Chondrocyte (in vitro differentiated cells): ENCODE data around the gene MYL7. TPM values are rescaled to one million over a fixed set of nuclear protein-coding genes. Genes with fewer than 3 reads are reported as not detected.
"Not testable (repeated sequence)": the region's sequence is repeated elsewhere in the genome, so short reads cannot be mapped to it uniquely, and the experiment has no call there.

Experiments
- DNase-seq: peaks from one replicate; pipeline ENCODE4 v3.0.0; 2021; ENCODE audit warnings: mixed read lengths, low spot score
- H3K27ac Mint-ChIP-seq: one replicate; pipeline ENCODE4 v1.8.0; 2021; ENCODE audit warnings: mild to moderate bottlenecking, moderate library complexity, mixed read lengths; ENCODE audit not compliant: unreplicated experiment
- H3K27me3 Mint-ChIP-seq: 2 replicates; pipeline ENCODE4 v1.8.0; 2021; ENCODE audit warnings: low read depth, mixed read lengths
- H3K36me3 Mint-ChIP-seq: 2 replicates; pipeline ENCODE4 v1.8.0; 2021; ENCODE audit warnings: low read depth, mixed read lengths
- H3K4me1 Mint-ChIP-seq: 2 replicates; pipeline ENCODE4 v1.8.0; 2021; ENCODE audit warnings: low read depth, mild to moderate bottlenecking, mixed read lengths
- H3K4me3 Mint-ChIP-seq: one replicate; pipeline ENCODE4 v1.8.0; 2021; ENCODE audit warnings: mild to moderate bottlenecking, moderate library complexity, mixed read lengths; ENCODE audit not compliant: unreplicated experiment
- H3K9me3 Mint-ChIP-seq: 2 replicates; pipeline ENCODE4 v1.8.0; 2021; ENCODE audit warnings: low read depth, mixed read lengths
- total RNA-seq: library from RNA; stranded (reverse); gene quantifications from 3 replicates; pipeline ENCODE4 v1.2.1, GENCODE V29; 2021
- TF ChIP-seq, protein P1 (sequence below): fragments of 200-600 bp; sonication (generic); IDR thresholded peaks from 2 replicates; pipeline ENCODE4 v1.5.0; 2021; ENCODE audit warnings: antibody characterized with exemption, mild to moderate bottlenecking, moderate library complexity

MYL7 gene
- total RNA-seq, 1 donor from 2014 or later = not detected

DNA sequence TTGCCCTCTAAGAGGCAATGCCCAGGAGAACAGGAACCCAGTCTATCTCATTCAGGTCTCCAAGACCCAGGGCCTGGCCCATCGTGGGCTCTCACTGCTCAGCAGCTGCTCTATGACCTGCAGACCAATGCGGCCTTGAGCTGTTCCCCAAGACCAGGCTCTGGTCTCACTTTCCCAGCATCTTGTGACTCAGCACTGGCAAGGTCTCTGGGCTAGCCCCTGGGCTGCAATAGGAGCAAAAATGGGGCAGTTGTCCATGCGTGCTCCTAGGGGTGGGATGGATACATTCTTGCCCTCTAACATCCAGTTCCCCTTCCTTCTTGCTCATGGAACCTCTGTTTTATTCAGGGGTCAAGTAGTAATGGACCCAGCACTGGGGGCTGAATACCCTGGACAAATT is 34.6 kb upstream of the MYL7 start:
- Mint-ChIP-seq H3K4me3 (no peak overlapping the region), H3K27me3 (no peaks in the 10 kb centered on the region), H3K4me1 (peaks cover 14% of the 10 kb centered on the region), H3K36me3 (peaks cover 2% of the 10 kb centered on the region), H3K9me3 (peaks cover 12% of the 10 kb centered on the region), H3K27ac (no peak overlapping the region)
- no peak for DNase-seq
- TF ChIP-seq, protein P1, sequence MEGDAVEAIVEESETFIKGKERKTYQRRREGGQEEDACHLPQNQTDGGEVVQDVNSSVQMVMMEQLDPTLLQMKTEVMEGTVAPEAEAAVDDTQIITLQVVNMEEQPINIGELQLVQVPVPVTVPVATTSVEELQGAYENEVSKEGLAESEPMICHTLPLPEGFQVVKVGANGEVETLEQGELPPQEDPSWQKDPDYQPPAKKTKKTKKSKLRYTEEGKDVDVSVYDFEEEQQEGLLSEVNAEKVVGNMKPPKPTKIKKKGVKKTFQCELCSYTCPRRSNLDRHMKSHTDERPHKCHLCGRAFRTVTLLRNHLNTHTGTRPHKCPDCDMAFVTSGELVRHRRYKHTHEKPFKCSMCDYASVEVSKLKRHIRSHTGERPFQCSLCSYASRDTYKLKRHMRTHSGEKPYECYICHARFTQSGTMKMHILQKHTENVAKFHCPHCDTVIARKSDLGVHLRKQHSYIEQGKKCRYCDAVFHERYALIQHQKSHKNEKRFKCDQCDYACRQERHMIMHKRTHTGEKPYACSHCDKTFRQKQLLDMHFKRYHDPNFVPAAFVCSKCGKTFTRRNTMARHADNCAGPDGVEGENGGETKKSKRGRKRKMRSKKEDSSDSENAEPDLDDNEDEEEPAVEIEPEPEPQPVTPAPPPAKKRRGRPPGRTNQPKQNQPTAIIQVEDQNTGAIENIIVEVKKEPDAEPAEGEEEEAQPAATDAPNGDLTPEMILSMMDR = no peak

DNA sequence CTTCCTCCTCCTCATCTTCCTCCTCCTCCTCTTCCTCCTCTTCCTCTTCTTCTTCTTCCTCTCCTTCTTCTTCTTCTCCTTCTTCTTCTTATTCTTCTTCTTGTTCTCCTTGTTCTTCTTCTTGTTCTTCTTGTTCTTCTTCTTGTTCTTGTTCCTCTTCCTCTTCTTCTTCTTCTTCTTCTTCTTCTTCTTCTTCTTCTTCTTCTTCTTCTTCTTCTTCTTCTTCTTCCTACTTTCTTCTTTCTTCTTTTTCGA is 33.5 kb upstream of the MYL7 start:
- not testable (repeated sequence) for H3K27me3 Mint-ChIP-seq, H3K36me3 Mint-ChIP-seq, H3K27ac Mint-ChIP-seq, DNase-seq, H3K4me3 Mint-ChIP-seq
- H3K4me1 Mint-ChIP-seq = peaks cover 14% of the 10 kb centered on the region
- H3K9me3 Mint-ChIP-seq = peaks cover 14% of the 10 kb centered on the region

DNA sequence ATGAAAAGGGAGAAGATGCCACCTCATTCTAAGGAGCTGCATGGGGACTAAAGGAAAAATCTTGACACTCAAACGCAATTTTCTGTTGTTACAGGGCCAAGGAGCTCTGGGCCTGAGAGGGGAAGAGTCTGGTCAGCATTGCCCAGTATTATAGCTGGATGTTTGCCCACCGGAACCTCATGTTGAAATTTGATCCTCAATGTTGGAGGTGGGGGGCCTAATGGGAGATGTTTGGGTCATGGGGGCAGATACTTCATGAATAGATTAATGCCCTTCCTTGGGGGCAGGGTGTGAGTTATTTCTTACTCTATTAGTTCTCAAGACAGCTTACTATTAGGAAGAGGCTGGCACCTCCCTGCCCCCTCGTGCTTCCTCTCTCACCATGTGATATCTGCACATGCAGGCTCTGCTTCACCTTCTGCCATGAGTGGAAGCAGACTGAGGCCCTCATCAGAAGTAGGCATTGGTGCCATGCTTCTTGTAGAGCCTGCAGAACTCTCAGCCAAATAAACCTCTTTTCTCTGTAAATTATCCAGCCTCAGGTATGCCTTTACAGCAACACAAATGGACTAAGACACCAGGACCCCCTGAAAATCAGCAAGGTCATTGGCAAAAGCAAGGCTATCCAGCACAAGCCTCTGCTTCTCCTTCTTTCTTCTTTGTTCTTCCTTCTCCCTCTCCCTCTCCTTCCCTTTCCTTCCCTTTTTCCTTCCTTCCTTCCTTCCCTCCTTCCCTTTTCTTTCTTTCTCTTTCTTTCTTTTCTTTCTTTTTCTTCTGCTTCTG is 33.0 kb upstream of the MYL7 start:
- TF ChIP-seq, protein P1 = no peak
- Mint-ChIP-seq H3K4me1 (peaks cover 14% of the 10 kb centered on the region), H3K36me3 (peaks cover 3% of the 10 kb centered on the region), H3K9me3 (peaks cover 14% of the 10 kb centered on the region), H3K4me3 (no peak overlapping the region), H3K27ac (no peak overlapping the region), H3K27me3 (no peaks in the 10 kb centered on the region)
- no peak for DNase-seq

DNA sequence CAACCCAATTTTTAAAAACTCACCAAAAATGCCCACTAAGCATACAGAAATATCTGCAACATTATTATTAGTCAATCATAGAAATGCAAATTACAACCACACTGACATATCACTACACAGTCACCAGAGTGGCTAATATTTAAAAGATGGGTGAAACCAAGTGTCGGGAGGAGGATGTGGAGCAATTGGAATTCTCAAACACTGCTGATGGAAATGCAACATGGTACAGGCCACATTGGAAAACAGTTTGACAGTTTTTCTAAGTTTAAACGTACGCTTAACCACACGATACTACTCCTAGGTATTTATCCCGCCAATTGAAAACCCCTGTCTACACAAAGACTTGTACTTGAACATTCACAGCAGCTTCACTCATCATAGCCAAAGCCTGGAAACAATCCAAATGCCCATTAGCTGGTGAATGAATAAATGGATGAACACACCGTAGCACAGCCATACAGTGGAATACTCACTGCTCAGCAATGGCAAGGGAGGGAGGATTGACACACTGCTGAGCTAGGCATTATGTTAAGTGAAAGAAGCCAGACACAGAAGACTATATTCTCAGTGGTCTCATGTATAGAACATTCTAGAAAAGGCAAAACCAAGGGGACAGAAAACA is 31.8 kb upstream of the MYL7 start:
- DNase-seq = no peak
- Mint-ChIP-seq H3K4me1 (peaks cover 9% of the 10 kb centered on the region), H3K27me3 (no peaks in the 10 kb centered on the region), H3K4me3 (no peak overlapping the region), H3K9me3 (peaks cover 14% of the 10 kb centered on the region), H3K36me3 (peaks cover 3% of the 10 kb centered on the region), H3K27ac (no peak overlapping the region)
- TF ChIP-seq, protein P1 = no peak

DNA sequence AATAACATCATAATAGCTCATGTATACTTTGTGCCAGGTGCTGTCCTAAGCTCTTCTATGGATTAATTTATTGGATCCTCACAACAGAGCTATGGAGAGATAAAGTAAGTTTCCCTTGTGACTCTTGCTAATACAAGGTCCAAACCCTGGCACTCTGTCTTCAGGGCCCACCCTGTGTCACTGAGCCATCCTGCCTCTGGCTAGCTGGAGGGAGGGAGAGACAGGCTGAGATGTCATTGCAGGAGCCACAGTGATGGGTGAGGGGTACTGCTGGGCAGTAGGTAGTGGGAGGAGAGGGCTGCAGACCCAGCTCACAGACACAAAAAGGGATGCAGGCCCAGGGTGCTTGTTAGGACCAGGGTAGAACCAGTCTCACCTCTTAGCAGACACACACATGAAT is 31.2 kb upstream of the MYL7 start:
- peaks cover 3% of the 10 kb centered on the region for H3K36me3 Mint-ChIP-seq
- H3K27me3 Mint-ChIP-seq = peaks cover 3% of the 10 kb centered on the region
- H3K4me1 Mint-ChIP-seq = peaks cover 3% of the 10 kb centered on the region
- no peak overlapping the region for H3K4me3 Mint-ChIP-seq
- H3K27ac Mint-ChIP-seq = no peak overlapping the region
- TF ChIP-seq, protein P1 = no peak
- no peak for DNase-seq
- peaks cover 14% of the 10 kb centered on the region for H3K9me3 Mint-ChIP-seq

DNA sequence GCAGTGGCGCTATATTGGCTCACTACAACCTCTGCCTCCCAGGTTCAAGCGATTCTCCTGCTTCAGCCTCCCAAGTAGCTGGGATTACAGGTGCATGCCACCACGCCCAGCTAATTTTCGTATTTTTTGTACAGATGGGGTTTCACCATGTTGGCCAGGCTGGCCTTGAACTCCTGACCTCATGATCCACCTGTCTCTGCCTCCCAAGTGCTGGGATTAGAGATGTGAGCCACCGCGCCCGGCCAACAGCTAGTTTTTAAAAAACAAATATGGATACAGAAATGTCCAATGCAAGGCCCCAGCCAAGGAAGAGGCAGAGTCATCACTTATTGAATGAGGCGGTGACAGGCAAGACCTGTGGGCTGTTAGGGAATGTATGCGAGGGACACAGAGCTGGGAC is 30.8 kb upstream of the MYL7 start:
- H3K27ac Mint-ChIP-seq, H3K36me3 Mint-ChIP-seq, DNase-seq, H3K27me3 Mint-ChIP-seq, H3K4me3 Mint-ChIP-seq, H3K4me1 Mint-ChIP-seq: not testable (repeated sequence)
- peaks cover 14% of the 10 kb centered on the region for H3K9me3 Mint-ChIP-seq
